Right ventricle myocardium superior (tissue), 1 donor: ENCODE results near the gene GPRC5C. TPM values are rescaled to one million over a fixed set of nuclear protein-coding genes. Genes with fewer than 3 reads are reported as not detected.

Experiments used
- ATAC-seq: fragments of 200-7000 bp; cut with Tn5 transposase; one replicate; pipeline ENCODE4 v1.9.1; 2020; ENCODE audit warnings: mild to moderate bottlenecking; ENCODE audit not compliant: poor library complexity
- DNase-seq: peaks from one replicate; pipeline ENCODE4 v3.0.0-alpha.2; 2020
- intact Hi-C: fragments of 100-400 bp; cut with DNase I; formaldehyde crosslinking; loops from one replicate; pipeline ENCODE4 v1.11.2; 2022
- long read RNA-seq: library from polyadenylated mRNA; unstranded; transcript quantifications from one replicate; pipeline ENCODE4 v2.0.0, GENCODE V29; 2021
- total RNA-seq: library from RNA; stranded (reverse); fragmentation: NEBNext Ultra II Directional; extraction: Animal tissue kit (Norgen Biotek cat#: 25700); gene quantifications from one replicate; pipeline ENCODE4 v1.2.1, GENCODE V29; 2021
- donor health status: DM: no; HTN: yes; CAD: no; lungs with severe emphysema.

GPRC5C gene, protein sequence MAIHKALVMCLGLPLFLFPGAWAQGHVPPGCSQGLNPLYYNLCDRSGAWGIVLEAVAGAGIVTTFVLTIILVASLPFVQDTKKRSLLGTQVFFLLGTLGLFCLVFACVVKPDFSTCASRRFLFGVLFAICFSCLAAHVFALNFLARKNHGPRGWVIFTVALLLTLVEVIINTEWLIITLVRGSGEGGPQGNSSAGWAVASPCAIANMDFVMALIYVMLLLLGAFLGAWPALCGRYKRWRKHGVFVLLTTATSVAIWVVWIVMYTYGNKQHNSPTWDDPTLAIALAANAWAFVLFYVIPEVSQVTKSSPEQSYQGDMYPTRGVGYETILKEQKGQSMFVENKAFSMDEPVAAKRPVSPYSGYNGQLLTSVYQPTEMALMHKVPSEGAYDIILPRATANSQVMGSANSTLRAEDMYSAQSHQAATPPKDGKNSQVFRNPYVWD
- 30.5 TPM for total RNA-seq
- long read RNA-seq, transcript GPRC5C-202 (4 exons, 2,988 nt): major isoform, 51 of 75 reads
- long read RNA-seq, partial matches to known transcripts: 13 of 75 reads
- long read RNA-seq, other reads (novel, unspliced or antisense): 11 of 75 reads

DNA sequence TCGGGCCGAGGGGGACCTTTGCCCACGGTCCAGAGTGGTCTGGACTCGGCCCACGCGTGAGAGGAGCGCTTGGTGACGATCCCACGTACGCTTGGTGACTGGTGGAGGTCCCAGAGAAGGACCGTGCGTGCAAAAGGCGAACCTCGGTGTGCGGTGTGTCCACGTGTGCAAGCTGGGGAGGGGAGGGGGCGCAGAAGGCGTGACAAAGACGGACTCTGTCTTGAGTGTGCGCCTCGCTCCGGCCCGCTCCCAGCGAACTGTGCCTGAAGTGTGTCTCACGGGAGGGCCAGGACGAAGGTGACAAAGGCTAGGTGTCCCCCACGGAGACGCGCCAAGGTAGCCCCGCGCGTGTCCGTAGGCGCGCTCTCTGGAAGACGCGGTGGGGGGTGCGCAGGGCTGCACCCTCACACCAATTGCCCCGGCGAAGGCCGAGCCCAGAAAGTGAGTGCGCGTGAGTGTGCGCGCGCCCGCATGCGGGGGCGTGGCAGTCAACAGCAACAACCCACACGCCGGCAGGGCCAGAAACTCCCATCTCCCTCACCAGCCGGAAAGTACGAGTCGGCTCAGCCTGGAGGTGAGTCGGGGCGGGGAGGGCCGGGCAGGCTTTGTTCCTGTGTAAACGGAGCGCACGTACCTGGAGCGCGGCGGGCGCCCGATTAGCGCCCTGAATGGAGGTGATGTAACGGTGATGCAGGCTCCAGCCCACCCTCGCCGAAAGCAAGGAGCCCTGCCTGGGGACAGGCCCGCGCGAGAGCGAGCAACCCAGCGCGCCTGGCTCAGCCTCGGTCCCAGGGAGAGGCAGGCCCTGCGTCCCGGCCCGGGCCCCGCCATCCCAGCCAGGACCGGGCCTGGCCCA is at the start of gene GPRC5C:
Gene GPRC5C (plus strand): TSS at position 521 of the 856 bp plus-strand sequence. CDS start 7,689 bp downstream, outside the sequence.
- intact Hi-C loops: no loop called here
- ATAC-seq: peak; percentile 73
- DNase-seq: peak; percentile 84

- DNase-seq: peak; percentile 0
- intact Hi-C loops: no loop called here
- ATAC-seq: no peak
These were observed 48.7 kb upstream of the GPRC5C start for GRCh38 chr17:74383141-74383540.

- ATAC-seq (no peak), DNase-seq (peak; percentile 1)
- intact Hi-C loops: no loop called here
These were observed 46.7 kb upstream of the GPRC5C start for GRCh38 chr17:74385201-74385600.

DNA sequence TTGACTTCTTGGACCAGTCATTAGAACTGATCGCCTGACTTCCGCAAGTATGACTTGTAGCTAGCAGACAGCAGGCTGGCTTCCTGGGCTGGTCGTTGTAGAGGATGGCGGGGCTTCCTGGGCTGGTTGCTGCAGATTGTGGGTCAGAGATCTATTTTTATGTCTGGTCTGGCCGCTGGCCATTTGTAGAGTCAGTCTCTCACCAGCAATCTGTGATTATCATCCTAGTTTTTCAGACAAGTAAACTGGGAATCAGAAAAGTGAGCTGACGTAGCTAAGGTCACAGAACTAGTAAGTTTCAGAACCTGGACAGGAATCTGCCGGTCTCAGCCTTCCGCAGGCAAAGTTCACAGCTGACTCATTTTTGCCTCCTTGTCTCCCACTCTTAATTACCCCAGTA is 45.5 kb upstream of the GPRC5C start:
- ATAC-seq: peak; percentile 72
- intact Hi-C loops: no loop called here
- DNase-seq: peak; percentile 55

DNA sequence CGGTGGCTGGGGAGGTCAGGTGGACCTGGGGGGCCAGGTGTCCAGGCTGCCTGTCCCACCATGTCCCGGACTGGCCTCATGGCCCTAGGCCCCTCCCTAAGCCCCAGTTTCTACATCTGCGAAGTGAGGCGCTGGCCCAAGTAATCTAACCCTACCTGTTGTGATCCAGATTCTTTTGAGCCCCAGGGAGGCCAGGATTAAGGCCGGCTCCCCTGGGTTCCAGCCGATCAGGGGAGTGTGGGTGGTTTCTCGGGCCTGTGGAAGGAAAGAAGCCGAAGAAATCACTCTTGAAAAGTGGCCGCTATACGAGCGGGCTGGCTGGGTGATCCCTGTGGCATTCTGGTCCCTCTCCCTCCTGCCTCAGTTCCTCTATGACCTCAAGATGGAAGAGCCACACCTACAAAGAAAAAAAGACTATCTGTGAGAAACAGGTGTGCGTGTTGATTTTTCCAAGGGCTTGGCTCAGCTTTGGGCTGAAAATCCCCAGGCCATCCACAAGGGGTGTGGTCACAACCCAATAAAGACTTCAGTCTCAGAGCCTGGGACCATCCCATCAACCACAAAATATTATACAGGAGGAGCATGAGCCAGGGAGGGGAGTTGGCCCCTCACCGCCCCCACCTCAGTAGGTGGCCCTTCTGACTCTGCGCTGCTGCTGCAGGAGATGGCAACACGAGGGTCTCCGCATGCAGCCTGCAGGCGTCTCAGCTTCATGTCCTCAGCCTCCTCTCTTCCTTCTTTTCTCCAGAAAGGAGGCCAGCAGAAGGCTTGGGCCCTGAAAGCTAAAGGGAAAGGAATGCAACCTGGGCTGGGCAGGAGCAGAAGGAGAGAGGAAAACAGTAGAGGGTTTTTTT is 44.3 kb upstream of the GPRC5C start:
- intact Hi-C loops: no loop called here
- DNase-seq: peak; percentile 26
- ATAC-seq: no peak

DNA sequence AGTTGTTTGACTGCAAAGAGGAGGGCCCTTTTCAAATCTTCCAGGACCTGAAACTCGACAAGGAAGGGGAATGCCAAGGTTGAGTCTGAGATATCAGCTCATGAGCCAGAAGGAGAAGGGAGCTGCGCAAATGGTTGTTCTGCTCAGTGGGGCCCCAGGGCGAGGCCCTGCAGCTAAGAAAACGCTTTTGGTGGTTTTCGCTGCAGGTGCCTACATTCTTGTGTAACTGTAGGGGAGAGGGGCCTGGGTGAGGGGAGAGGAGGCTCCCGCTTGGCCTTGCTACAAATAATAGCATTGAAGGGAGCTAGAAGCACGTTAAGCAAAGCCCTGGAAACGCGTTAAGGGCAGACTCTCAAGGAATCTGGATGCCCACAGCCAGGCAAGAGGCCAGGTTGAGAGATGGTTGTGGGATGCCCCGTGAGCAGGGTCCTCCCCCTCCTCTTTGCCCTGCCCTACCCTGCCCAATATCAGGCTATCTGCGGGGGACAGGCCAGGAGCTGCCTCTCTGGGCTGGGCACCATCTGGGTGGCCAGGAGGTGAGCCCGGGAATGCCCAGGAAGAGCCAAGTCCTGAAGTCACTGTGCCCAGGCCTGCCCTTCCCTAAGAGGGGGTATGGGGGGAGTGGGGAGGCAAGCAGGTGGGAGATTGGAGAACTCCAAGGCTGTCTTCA is 42.7 kb upstream of the GPRC5C start:
- no peak for ATAC-seq
- intact Hi-C loops: no loop called here
- peak; percentile 22 for DNase-seq

DNA sequence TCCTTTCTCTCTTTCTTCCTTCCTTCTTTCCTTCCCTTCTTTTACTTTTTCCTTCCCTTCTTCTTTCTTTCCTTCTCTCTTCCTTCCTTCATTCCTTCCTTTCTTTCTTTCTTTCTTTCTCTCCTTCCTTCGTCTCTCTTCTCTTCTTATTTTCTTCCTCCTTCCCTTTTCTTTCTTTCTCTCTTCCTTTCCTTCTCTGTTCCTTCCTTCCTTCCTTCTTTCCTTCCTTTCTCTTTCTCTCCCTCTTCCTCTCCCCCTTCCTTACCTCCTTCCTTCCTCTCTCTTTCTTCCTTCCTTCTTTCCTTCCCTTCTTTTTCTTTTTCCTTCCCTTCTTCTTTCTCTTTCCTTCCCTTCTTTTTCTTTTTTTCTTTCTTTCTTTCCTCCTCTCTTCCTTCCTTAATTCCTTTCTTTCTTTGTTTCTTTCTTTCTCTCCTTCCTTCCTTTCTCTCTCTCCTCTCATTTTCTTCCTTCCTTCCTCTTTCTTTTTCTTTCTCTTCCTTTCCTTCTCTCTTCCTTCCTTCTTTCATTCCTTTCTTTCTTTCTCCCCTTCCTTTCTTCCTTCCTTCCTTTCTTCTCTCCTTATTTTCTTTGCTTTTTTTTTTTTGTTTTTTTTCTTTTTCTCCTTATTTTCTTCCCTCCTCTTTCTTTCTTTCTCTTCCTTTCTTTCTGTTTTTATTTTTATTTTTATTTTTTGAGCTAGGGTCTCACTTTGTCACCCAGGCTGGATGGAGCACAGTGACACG is 41.8 kb upstream of the GPRC5C start:
- ATAC-seq: no peak
- no peak for DNase-seq
- intact Hi-C loops: no loop called here

DNA sequence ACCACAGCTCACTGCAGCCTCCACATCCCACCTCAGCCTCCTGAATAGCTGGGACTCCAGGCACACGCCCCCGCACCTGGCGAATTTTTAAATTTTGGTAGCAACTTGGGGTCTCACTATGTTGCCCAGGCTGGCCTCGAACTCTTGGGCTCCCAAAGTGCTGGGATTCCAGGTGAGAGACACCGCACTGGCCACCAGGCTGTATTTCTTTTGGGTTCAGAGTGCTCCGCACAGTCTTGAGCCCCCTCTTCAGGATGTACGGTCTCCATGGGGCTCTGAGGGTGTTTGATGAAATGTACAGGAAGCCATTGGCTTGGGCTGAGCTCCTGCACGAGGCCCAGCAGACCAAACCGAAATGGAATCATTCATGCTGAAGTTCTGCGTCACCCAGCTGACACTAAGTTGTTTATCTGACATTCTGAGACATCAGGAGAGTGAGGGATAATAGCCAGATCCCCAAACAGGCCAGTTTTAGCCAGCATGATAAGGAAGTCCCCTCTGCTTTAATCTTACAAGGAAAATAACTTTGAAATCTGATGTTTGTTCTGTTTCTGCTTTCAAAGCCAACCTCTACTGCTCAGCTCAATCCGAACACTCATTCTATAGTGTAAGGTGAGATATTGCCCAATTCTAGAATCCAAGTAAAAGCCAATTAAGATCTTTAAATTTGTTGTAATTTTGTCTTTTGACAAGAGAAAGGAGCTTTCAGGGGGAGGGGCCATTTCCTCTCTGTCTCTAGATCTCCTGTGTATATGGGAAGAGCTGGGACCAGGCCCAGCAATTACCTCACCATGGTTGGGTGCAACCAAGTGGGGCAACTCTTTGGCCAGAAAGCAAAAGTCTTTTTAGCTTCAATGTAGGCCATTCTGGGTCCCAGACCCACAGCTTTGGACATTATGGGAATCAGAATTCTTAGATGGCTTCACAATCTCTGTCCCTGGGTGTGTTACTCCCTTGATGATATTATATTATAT is 40.9 kb upstream of the GPRC5C start:
- peak; percentile 31 for DNase-seq
- intact Hi-C loops: no loop called here
- no peak for ATAC-seq

GRCh38 chr17:74391771-74392170 is 40.1 kb upstream of the GPRC5C start:
- no peak for ATAC-seq
- intact Hi-C loops: no loop called here
- DNase-seq: peak; percentile 27

DNA sequence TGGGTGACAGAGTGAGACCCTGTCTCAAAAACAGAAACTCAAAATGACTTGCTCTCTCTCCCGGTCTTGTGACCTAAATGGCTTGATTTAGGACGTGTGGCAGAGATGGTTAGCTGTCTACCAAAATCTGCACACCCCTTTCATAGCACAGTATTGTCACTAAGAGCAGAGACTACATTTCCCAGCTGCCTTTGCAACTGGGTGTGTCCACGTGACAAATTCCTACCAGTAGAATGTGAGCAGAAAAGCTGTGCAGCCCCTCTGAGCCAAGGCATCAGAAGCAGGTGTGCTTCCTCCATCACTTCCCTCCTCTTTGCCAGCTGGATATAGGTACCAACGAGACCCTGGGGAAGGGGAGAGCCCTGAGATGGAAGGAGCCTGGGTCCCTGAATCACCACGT is 39.0 kb upstream of the GPRC5C start:
- DNase-seq (peak; percentile 3), ATAC-seq (no peak)
- intact Hi-C loops: no loop called here

DNA sequence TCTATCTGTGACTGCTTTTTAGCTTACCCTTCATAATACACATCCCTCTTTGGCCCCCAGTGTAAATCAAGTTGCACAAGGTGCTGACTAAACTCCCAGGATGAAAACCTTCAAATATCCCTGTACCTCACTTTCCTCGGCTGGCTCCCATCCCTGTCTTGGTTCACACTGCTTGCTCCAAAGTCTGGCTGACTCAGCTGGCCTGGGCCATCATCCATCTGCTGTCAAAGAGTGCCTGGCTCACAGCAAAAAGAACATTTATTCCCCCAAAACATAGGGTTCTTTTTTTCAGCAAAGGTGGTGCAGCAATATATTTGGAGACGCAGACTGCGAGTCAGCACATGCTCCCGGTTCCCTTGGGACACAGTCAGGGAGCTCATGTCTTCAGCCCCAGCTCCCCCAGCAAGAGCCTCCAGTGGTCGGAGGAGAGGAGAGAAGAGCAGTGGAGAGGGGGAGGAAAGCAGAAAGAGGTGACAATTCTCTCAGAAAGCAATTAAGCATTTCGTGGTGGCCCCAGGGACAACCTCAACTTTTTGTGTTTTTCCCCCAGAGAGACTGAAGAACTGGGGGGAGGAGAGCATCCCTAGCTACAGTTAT is 38.4 kb upstream of the GPRC5C start:
- DNase-seq (peak; percentile 33), ATAC-seq (no peak)
- intact Hi-C loops: no loop called here

DNA sequence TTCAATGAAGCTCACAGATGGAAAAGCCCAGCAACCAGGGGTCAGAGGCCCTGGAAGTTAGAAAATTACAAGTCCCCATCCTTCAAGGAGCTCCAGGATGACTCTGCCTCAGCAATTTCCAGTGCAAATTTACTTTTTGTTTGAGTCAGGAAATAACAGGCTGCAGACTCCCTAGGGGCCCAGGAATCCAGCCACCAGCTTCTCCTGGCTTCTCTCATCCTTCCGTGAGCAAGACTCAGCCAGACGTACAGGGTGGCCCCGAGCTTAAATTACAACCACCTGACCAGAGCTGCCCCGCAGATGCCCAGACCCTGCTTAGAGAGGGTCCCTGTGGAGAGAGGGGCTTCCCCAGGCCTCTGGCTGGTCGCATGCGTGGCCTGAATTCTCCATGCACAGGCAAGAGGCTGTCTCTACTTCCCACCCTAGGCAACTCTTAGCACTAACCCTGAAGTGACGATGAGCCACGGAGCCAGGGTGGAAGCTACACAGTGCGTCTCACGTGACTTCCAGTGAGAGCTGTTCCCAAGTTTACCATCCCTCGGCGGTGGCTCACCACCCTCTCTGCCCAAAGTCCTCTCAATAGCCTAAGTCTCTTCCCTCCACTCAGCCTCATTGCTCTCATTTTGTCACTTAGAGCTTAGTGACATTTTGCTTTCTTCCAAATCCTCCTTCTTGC is 37.5 kb upstream of the GPRC5C start:
- DNase-seq (peak; percentile 17), ATAC-seq (no peak)
- intact Hi-C loops: no loop called here

- intact Hi-C loops: no loop called here
- peak; percentile 18 for ATAC-seq
These were observed 36.9 kb upstream of the GPRC5C start for GRCh38 chr17:74394977-74395376.

GRCh38 chr17:74396567-74396966 is 35.3 kb upstream of the GPRC5C start:
- no peak for DNase-seq
- ATAC-seq: no peak
- intact Hi-C loops: no loop called here

More at GRCh38 chr17:74394977-74395376, 36.9 kb upstream of the GPRC5C start:
- peak; percentile 8 for DNase-seq

GRCh38 chr17:74402048-74402447 is 29.8 kb upstream of the GPRC5C start:
- DNase-seq (no peak), ATAC-seq (no peak)
- intact Hi-C loops: no loop called here
